Esophagus muscularis mucosa (tissue), 4 donors: Measurements from ENCODE around the gene THBS1. TPM values are rescaled to one million over a fixed set of nuclear protein-coding genes. Genes with fewer than 3 reads are reported as not detected.
A peak's percentile ranks its signal among the peaks of the same experiment; 100 is the strongest.

ENCODE experiments used
- DNase-seq: peaks from one replicate; pipeline ENCODE4 v3.0.0-alpha.2; 2017; ENCODE audit errors: extremely low spot score
- H3K27ac ChIP-seq, 4 donors: fragments of 200-600 bp; sonication (generic); replicated peaks in 1 of 4; 1 replicate in 3 of 4; 2 replicates in 1 of 4; pipeline ENCODE4 v1.5.1; 2016 to 2019; ENCODE audit warnings: mild to moderate bottlenecking in 1 of 4
- H3K27me3 ChIP-seq, 4 donors: fragments of 200-600 bp; sonication (generic); one replicate each; pipeline versions ENCODE4 v1.5.1 to v1.6.0; 2016 to 2019
- H3K36me3 ChIP-seq, 4 donors: fragments of 200-600 bp; sonication (generic); one replicate each; pipeline ENCODE4 v1.5.1; 2016 to 2019
- H3K4me1 ChIP-seq, 4 donors: fragments of 200-600 bp; sonication (generic); one replicate each; pipeline ENCODE4 v1.5.1; 2016 to 2019
- H3K4me3 ChIP-seq, 4 donors: fragments of 200-600 bp; sonication (generic); 1 replicate in 2 of 4; 2 replicates in 2 of 4; pipeline ENCODE4 v1.5.1; 2016 to 2019; ENCODE audit warnings: mild to moderate bottlenecking in 4 of 4, moderate library complexity in 1 of 4
- H3K9me3 ChIP-seq, 4 donors: fragments of 200-600 bp; sonication (generic); 1 replicate in 3 of 4; 2 replicates in 1 of 4; pipeline ENCODE4 v1.5.1; 2016 to 2019
- CTCF ChIP-seq, 3 experiments: fragments of 200-600 bp in 2 of 3; fragments of 450-650 bp in 1 of 3; sonication (generic) in 2 of 3; IDR thresholded peaks; one replicate each; pipeline ENCODE4 v1.5.1; 2017 to 2019; ENCODE audit warnings: antibody characterized with exemption in 3 of 3, mild to moderate bottlenecking in 2 of 3, moderate library complexity in 1 of 3
- EP300 ChIP-seq: sonication (generic); formaldehyde crosslinking; IDR thresholded peaks from one replicate; pipeline ENCODE4 v1.6.1; 2017; ENCODE audit warnings: antibody characterized with exemption
- POLR2A ChIP-seq: fragments of 450-650 bp; IDR thresholded peaks from one replicate; pipeline ENCODE4 v1.6.1; 2017; ENCODE audit warnings: antibody characterized with exemption, moderate library complexity, mild to moderate bottlenecking, low read depth
- POLR2AphosphoS5 ChIP-seq, 2 donors: sonication (generic); formaldehyde crosslinking; IDR thresholded peaks; one replicate each; pipeline ENCODE4 v1.6.1; 2017; ENCODE audit warnings: antibody characterized with exemption in 2 of 2
- WGBS: methylation state at CpG from one replicate; pipeline ENCODE4 v1.1.5; 2018; 5-methylcytosine and 5-hydroxymethylcytosine counted together
- intact Hi-C: fragments of 100-400 bp; cut with DNase I; formaldehyde crosslinking; loops from one replicate; pipeline ENCODE4 v1.15.1; 2023
- total RNA-seq, 4 donors: library from RNA; depleted of rRNA; stranded (reverse); fragments of >200 nt; gene quantifications; one replicate each; pipeline versions ENCODE4 v1.1.0 to v1.2.1, GENCODE V29; 2016

THBS1 gene
- total RNA-seq, 4 donors from 2014 or later, result 188 to 4,072 (median 270) TPM

- WGBS, result 68% methylated on average over 5 of the region's 5 CpGs
Measured at GRCh38 chr15:39594446-39595337, 13.8 kb downstream of the THBS1 start.

GRCh38 chr15:39595338-39596221 lies 14.7 kb downstream of the THBS1 start:
- H3K36me3 ChIP-seq, result peaks cover 39 to 65% (median 60%) of the 10 kb centered on the region in 4 donors
- H3K27me3 ChIP-seq, result no peaks in the 10 kb centered on the region
- no peak overlapping the region for H3K4me3 ChIP-seq
- TF ChIP-seq CTCF (IDR thresholded peaks at IDR 0.05) (no peak), POLR2AphosphoS5 (IDR thresholded peaks at IDR 0.05) (peak; percentile 10 to 82), EP300 (no peak), POLR2A (no peak)
- no peaks in the 10 kb centered on the region for H3K9me3 ChIP-seq
- peaks cover 0 to 79% (median 70%) of the 10 kb centered on the region in 4 donors for H3K4me1 ChIP-seq
- WGBS, result 72% methylated on average over 8 of the region's 8 CpGs
- intact Hi-C loops, result no loop called here
- DNase-seq, result no peak
- H3K27ac ChIP-seq, result peak overlapping the region; percentile 36 to 87 (median 49)

More at GRCh38 chr15:39594446-39595337, 13.8 kb downstream of the THBS1 start:
- Histone ChIP-seq H3K4me3 (no peak overlapping the region), H3K9me3 (no peaks in the 10 kb centered on the region), H3K27ac (peak overlapping the region; percentile 36 to 87 (median 49)), H3K4me1 (peaks cover 0 to 85% (median 73%) of the 10 kb centered on the region in 4 donors), H3K27me3 (no peaks in the 10 kb centered on the region), H3K36me3 (peaks cover 48 to 74% (median 69%) of the 10 kb centered on the region in 4 donors)
- no peak for DNase-seq
- TF ChIP-seq POLR2AphosphoS5 (IDR thresholded peaks at IDR 0.05) (peak in 1 of 2 donors; percentile 12), EP300 (no peak), POLR2A (no peak)
- intact Hi-C loops, result no loop called here

GRCh38 chr15:39596358-39597051 lies 15.6 kb downstream of the THBS1 start:
- Histone ChIP-seq H3K27me3 (no peaks in the 10 kb centered on the region), H3K27ac (peak overlapping the region in 2 of 4 donors; percentile 54 to 87), H3K4me3 (no peak overlapping the region), H3K9me3 (no peaks in the 10 kb centered on the region), H3K36me3 (peaks cover 32 to 55% (median 51%) of the 10 kb centered on the region in 4 donors), H3K4me1 (peaks cover 0 to 70% (median 61%) of the 10 kb centered on the region in 4 donors)
- intact Hi-C loops, result no loop called here
- no peak for TF ChIP-seq EP300
- TF ChIP-seq CTCF (IDR thresholded peaks at IDR 0.05), result no peak
- TF ChIP-seq POLR2AphosphoS5 (IDR thresholded peaks at IDR 0.05), result peak in 1 of 2 donors; percentile 11
- TF ChIP-seq POLR2A, result no peak
- no peak for DNase-seq
- WGBS, result 67% methylated on average over 5 of the region's 5 CpGs

- 71% methylated on average over 2 of the region's 2 CpGs for WGBS
- H3K36me3 ChIP-seq, result peaks cover 25 to 47% (median 42%) of the 10 kb centered on the region in 4 donors
- H3K27ac ChIP-seq, result peak overlapping the region in 1 of 4 donors; percentile 8
- intact Hi-C loops, result no loop called here
- DNase-seq, result no peak
- TF ChIP-seq CTCF (IDR thresholded peaks at IDR 0.05), result no peak
- TF ChIP-seq POLR2AphosphoS5 (IDR thresholded peaks at IDR 0.05), result no peak
- TF ChIP-seq POLR2A, result no peak
- no peak for TF ChIP-seq EP300
- H3K4me3 ChIP-seq, result no peak overlapping the region
- no peaks in the 10 kb centered on the region for H3K27me3 ChIP-seq
- peaks cover 0 to 65% (median 55%) of the 10 kb centered on the region in 4 donors for H3K4me1 ChIP-seq
- H3K9me3 ChIP-seq, result no peaks in the 10 kb centered on the region
Measured at GRCh38 chr15:39597336-39597735, 16.5 kb downstream of the THBS1 start.
